ENCODE measurements around the gene CADM2.

DNA sequence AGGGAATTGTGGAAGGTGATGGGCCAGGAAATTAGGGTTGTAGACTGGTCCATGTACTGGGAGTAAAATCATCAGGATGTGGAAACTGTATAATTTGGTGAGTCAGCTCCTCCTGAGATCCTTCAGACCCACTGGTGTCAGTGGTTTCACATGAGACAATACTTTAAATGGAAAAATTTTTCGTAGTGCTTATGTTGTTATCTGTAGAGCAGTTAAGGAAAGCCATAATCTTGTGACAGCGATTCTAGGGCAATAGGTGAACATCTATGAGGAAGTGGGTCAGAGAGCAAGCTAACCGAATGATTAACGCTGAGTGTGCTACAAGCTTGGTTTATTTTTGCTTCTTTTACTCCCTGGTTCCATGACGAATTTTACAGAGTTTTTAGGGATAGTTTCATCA lies 200.6 kb downstream of the CADM2 start:
- TF ChIP-seq, protein P1, sequence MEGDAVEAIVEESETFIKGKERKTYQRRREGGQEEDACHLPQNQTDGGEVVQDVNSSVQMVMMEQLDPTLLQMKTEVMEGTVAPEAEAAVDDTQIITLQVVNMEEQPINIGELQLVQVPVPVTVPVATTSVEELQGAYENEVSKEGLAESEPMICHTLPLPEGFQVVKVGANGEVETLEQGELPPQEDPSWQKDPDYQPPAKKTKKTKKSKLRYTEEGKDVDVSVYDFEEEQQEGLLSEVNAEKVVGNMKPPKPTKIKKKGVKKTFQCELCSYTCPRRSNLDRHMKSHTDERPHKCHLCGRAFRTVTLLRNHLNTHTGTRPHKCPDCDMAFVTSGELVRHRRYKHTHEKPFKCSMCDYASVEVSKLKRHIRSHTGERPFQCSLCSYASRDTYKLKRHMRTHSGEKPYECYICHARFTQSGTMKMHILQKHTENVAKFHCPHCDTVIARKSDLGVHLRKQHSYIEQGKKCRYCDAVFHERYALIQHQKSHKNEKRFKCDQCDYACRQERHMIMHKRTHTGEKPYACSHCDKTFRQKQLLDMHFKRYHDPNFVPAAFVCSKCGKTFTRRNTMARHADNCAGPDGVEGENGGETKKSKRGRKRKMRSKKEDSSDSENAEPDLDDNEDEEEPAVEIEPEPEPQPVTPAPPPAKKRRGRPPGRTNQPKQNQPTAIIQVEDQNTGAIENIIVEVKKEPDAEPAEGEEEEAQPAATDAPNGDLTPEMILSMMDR (IDR thresholded peaks at IDR 0.05; ENCODE audit: low read depth, low read length, poor library complexity, severe bottlenecking), result no peak
- TF ChIP-seq EZH2phosphoT487 (IDR thresholded peaks at IDR 0.05; ENCODE audit: borderline replicate concordance, low read length), result no peak

Data from DOHH2 (cell line).